ENCODE measurements around the gene METTL8.

The METTL8 gene

GRCh38 chr2:171271386-171271785 is 162.4 kb downstream of the METTL8 start:
- Histone ChIP-seq H3K79me2 (ENCODE audit: insufficient read depth, low read length) (no peaks in the 10 kb centered on the region), H2AFZ (ENCODE audit: low read depth, low read length, severe bottlenecking) (no peak overlapping the region), H3K9me3 (ENCODE audit: insufficient read depth, low read length) (no peaks in the 10 kb centered on the region), H3K27ac (ENCODE audit: low read depth, low read length) (no peak overlapping the region), H3K9me2 (replicated peaks; ENCODE audit: insufficient read depth, low read length) (no peaks in the 10 kb centered on the region), H3K4me3 (ENCODE audit: insufficient read depth, low read length, poor library complexity, severe bottlenecking) (no peak overlapping the region), H3K27me3 (ENCODE audit: low read length) (no peaks in the 10 kb centered on the region), H3K9ac (ENCODE audit: low read length) (no peak overlapping the region), H3K36me3 (ENCODE audit: low read length) (no peaks in the 10 kb centered on the region), H3K4me2 (ENCODE audit: low read depth, low read length, poor library complexity, severe bottlenecking) (no peak overlapping the region), H4K20me1 (ENCODE audit: low read depth, low read length) (no peaks in the 10 kb centered on the region), H3F3A (ENCODE audit: insufficient read depth) (no peaks in the 10 kb centered on the region)
- no peak for TF ChIP-seq CTCF (IDR thresholded peaks at IDR 0.05; ENCODE audit: insufficient read depth, low read length, poor library complexity, severe bottlenecking)
- TF ChIP-seq EZH2phosphoT487 (conservative IDR thresholded peaks at IDR 0.05; ENCODE audit: low read length): no peak

- Histone ChIP-seq H3K36me3 (ENCODE audit: low read length) (no peaks in the 10 kb centered on the region), H2AFZ (ENCODE audit: low read depth, low read length, severe bottlenecking) (no peak overlapping the region)
Observed at GRCh38 chr2:171267855-171268629, 165.7 kb downstream of the METTL8 start.

More at GRCh38 chr2:171267855-171268629, 165.7 kb downstream of the METTL8 start:
- H3K4me2 ChIP-seq (ENCODE audit: low read depth, low read length, poor library complexity, severe bottlenecking): no peak overlapping the region
- no peaks in the 10 kb centered on the region for H4K20me1 ChIP-seq (ENCODE audit: low read depth, low read length)
- no peaks in the 10 kb centered on the region for H3K79me2 ChIP-seq (ENCODE audit: insufficient read depth, low read length)
- H3K9me3 ChIP-seq (ENCODE audit: insufficient read depth, low read length): no peaks in the 10 kb centered on the region
- H3F3A ChIP-seq (ENCODE audit: insufficient read depth): no peaks in the 10 kb centered on the region
- H3K9ac ChIP-seq (ENCODE audit: low read length): no peak overlapping the region
- TF ChIP-seq EZH2phosphoT487 (conservative IDR thresholded peaks at IDR 0.05; ENCODE audit: low read length) (no peak), CTCF (IDR thresholded peaks at IDR 0.05; ENCODE audit: insufficient read depth, low read length, poor library complexity, severe bottlenecking) (no peak)
- H3K4me3 ChIP-seq (ENCODE audit: insufficient read depth, low read length, poor library complexity, severe bottlenecking): no peak overlapping the region
- H3K9me2 ChIP-seq (replicated peaks; ENCODE audit: insufficient read depth, low read length): no peaks in the 10 kb centered on the region
- H3K27me3 ChIP-seq (ENCODE audit: low read length): no peaks in the 10 kb centered on the region
- no peak overlapping the region for H3K27ac ChIP-seq (ENCODE audit: low read depth, low read length)
